Measurements from ENCODE around the gene GLDN. TPM values are rescaled to one million over a fixed set of nuclear protein-coding genes. Genes with fewer than 3 reads are reported as not detected.

Gene GLDN
- total RNA-seq, 1 experiment from 2014 or later, result 4.9 TPM

DNA sequence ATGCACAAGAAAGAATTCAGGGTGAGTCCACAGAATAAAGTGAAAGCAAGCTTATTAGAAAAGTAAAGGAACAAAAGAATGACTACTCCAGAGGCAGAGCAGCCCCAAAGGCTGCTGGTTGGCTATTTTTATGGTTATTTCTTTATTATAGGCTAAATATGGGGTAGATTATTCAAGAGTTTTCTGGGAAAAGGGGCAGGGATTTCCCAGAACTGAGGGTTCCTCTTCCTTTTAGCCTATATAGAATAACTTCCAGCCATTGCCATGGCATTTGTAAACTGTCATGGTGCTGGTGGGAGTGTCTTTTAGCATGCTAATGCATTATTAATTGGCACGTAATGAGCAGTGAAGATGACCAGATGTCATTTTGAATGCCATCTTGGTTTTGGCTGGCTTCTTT, 13.6 kb downstream of the GLDN start:
- DNase-seq (ENCODE audit: extremely low read depth, low read depth), result no peak

- DNase-seq (ENCODE audit: extremely low read depth, low read depth), result no peak
Observed at GRCh38 chr15:51356147-51356546, 14.7 kb downstream of the GLDN start.

DNA sequence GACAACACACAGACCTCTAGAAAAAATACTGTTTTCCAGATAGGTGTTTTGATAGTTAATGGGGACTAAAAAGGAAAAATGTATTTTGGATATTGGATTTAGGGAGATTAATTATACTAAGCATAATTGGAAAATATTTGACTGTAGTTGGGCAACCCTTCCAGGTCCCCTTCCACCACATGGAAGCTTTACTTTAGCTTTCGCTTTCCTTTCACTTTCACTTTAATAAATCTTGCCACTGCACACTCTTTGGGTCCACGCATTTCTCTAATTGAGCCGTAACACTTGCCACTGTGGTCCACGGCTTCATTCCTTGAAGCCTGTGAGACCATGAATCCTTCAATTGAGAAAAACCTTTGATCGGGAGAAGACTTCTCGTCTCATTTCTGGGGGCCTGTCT, 15.5 kb downstream of the GLDN start:
- DNase-seq (ENCODE audit: extremely low read depth, low read depth), result no peak

- no peak for DNase-seq (ENCODE audit: extremely low read depth, low read depth)
Observed at GRCh38 chr15:51359981-51360380, 18.5 kb downstream of the GLDN start.

DNA sequence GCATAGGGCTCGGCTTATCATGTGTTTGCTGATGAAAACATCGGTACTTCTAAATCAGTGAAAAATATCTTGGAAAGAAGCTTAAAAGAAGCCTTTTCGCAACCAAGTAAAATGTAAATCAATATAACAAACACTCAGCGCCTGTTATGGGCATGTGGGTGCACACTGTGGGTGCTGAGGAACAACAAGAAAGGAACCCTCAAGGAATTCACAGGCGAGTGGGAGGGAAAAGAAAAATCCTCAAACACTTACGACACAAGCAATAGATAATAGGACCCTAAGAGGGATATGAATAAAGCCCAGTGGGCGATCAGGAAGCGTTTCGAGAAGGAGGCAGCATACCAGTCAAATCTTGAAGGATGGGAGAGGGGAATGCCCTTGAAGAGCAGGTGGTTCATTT, 21.9 kb downstream of the GLDN start:
- no peak for DNase-seq (ENCODE audit: extremely low read depth, low read depth)

DNA sequence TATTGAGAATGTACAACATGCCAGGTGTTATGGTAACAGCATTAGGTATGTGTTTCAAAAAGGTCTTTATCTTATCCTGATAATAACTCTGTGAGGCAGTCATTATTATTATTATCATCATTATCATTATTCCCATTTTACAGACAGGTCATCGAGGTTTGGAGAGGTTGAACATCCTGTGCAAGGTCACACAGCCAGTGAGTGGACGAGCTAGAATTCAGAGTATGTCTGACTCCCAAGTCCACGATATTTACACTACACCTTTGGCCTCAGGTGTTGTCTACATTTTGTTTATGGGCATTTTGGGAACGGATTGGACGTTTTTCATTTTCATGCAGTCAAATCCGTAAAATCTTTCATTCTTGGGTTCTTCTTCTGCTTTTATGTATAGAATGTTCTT, 24.0 kb downstream of the GLDN start:
- no peak for DNase-seq (ENCODE audit: extremely low read depth, low read depth)

DNA sequence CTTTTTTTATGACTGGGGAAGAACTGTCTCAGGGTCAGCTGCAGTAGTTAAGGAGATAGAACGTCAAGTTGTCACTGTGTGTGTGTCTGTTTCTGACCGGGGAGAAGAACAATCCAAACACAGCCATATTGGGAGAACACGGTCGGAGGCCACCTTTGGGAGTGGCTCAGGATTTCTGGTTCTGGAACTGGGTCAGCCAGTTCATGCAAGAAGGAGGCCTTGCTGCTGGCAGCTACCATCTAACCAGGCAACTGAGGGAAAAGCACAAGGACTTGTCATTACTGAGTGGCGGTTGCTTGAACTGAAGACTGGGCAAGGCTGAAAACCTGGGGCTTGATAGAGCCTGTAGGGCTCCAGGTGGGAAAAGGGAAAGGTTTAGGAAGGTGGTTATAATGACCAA, 24.6 kb downstream of the GLDN start:
- DNase-seq (ENCODE audit: extremely low read depth, low read depth), result no peak

DNA sequence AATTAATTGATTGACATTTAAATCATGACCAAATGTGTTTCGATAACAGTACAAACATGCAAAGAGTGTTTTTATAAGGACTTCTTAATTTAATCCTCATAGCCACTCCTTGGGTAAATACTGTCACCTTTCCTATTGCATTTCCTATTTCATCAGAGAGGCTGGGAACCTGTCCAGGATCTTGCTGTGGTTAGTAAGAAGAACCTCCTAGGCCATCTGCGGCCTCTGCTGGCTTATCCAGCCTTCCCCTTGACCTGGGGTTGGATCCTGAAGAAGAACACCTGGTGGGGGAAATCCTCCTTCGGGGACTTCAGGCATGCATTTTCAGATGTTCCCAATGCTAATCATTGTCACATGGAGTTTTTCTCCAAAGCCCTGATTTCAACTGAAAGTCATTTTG, 25.5 kb downstream of the GLDN start:
- no peak for DNase-seq (ENCODE audit: extremely low read depth, low read depth)

GRCh38 chr15:51367322-51367976, 26.0 kb downstream of the GLDN start:
- DNase-seq (ENCODE audit: extremely low read depth, low read depth), result no peak

- no peak for DNase-seq (ENCODE audit: extremely low read depth, low read depth)
Observed at GRCh38 chr15:51368307-51368706, 26.9 kb downstream of the GLDN start.

DNA sequence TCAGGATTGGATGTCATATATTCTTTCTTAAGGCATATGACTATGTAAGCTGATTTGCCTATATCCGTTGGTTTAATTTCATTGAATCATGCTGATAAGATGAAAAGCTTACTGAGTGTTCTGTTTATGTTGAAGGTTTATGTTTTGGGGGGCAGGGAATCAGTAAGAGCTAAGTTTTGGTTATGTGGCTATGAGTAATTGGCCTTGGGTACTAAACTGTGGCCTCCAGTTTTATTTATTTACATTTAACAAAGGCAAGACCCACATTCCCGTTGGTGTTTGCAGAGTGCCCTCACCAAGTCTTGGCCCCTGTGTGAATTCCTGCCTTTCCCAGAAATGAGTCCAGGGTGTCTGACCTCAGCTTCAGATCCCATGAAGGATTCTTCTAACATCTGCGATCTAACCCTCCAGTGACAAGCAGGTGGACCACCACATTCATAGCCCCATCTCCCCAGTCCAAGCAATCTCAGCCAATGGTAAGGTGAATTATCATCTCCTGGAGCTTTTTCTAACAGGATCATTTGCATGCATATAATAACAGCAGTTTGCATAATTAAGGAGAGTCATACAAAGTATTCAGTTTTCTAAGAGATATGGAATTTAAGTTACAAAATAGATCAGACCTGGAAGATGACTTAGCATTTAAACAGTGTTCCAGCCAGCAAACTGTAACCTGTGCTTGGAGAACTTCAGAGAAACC, 27.4 kb downstream of the GLDN start:
- no peak for DNase-seq (ENCODE audit: extremely low read depth, low read depth)

DNA sequence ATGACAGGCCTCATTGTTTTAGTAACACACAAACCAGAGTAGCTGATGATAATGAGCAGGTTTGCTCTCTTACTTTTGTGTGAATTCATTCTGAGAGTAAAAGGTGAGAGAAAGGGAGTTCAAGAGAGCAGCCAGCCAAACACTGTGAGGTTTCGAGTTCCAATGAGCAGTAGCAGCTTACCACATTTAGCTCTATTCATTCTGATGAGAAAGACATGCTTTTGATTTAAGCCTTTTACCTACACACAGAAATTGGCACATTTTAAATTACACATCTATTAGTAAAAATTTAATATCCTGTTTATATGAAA, 28.0 kb downstream of the GLDN start:
- DNase-seq (ENCODE audit: extremely low read depth, low read depth), result no peak

DNA sequence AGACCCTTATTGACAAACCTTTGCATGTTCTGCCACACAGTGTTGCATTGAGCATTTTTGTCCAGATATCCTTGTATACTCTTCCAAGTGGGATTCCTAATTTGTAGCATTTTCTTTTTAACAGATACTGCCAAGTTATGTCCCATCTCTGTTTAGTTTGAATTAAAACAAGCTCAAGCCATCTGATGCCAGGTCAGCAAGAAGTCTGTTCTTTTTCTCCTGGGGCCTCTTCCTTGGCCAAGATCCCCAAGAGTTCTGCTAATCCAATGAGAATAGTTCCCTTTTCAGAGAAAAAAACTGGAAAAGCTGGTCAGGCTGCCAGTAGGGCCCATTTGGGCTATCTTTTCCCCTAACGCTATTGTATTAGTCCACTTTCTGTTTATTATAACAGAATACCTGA, 29.8 kb downstream of the GLDN start:
- DNase-seq (ENCODE audit: extremely low read depth, low read depth), result no peak

- DNase-seq (ENCODE audit: extremely low read depth, low read depth), result no peak
Observed at GRCh38 chr15:51374131-51374530, 32.7 kb downstream of the GLDN start.

- no peak for DNase-seq (ENCODE audit: extremely low read depth, low read depth)
Observed at GRCh38 chr15:51375966-51376640, 34.6 kb downstream of the GLDN start.

- no peak for DNase-seq (ENCODE audit: extremely low read depth, low read depth)
Observed at GRCh38 chr15:51377038-51377786, 35.8 kb downstream of the GLDN start.

- DNase-seq (ENCODE audit: extremely low read depth, low read depth), result no peak
Observed at GRCh38 chr15:51378406-51378805, 37.0 kb downstream of the GLDN start.

DNA sequence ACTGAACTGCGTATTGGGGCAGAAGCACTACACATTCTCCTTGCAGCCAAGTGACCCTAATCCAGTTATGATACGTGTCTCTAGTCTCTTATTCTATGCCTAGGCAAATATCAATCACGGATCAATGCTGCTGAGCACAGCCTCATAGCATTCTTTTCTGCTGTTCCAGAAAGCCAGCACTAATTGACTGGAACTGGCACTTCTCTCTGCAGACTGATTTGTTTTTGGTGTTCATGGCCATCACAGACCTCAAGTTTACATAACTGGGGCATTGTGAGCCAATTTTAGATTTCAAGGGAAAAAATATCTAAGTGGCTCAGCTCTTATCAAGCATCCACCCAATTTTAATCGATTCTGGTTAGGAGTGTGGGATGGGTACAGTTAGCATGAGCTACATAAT, 37.9 kb downstream of the GLDN start:
- no peak for DNase-seq (ENCODE audit: extremely low read depth, low read depth)

- peak; percentile 72 for DNase-seq (ENCODE audit: extremely low read depth, low read depth)
Observed at GRCh38 chr15:51380999-51381806, 39.7 kb downstream of the GLDN start.

DNA sequence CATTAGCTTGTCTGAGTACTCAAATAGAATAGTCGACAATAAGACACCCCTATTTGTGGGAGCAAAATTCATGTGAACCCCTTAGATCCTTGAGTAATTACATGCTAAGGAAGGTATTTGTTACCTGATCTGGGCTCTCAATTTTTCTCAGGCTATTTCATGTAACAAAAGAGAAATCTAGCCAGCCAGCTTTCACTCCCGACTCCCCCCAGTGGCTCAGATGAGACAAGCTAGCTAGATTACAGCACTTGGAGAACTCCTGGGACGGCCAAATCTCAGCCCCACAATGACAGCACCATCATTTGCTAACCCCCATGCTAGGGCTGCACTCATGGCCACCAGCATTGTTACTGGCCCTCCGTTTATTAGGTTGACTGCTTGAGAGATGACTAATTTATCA, 41.3 kb downstream of the GLDN start:
- peak; percentile 17 for DNase-seq (ENCODE audit: extremely low read depth, low read depth)

GRCh38 chr15:51386029-51386428, 44.6 kb downstream of the GLDN start:
- DNase-seq (ENCODE audit: extremely low read depth, low read depth), result no peak

Measured in NCI-H460 (cell line).